Mesothelial cell of epicardium (in vitro differentiated cells): ENCODE measurements around the gene VSTM2B. TPM values are rescaled to one million over a fixed set of nuclear protein-coding genes. Genes with fewer than 3 reads are reported as not detected.
"Not testable (repeated sequence)": the region's sequence is repeated elsewhere in the genome, so short reads cannot be mapped to it uniquely, and the experiment has no call there.

Experiments
- DNase-seq, 2 experiments: peaks; one replicate each; pipeline ENCODE4 v3.0.0; 2021; ENCODE audit warnings: low spot score in 2 of 2; ENCODE audit not compliant: unreplicated experiment in 2 of 2
- H3K27ac Mint-ChIP-seq: 2 replicates; pipeline ENCODE4 v1.8.0; 2021; ENCODE audit warnings: mixed read lengths
- H3K27me3 Mint-ChIP-seq: 2 replicates; pipeline ENCODE4 v1.8.0; 2021; ENCODE audit warnings: low read depth, mixed read lengths
- H3K36me3 Mint-ChIP-seq: 2 replicates; pipeline ENCODE4 v1.8.0; 2021; ENCODE audit warnings: mixed read lengths
- H3K4me1 Mint-ChIP-seq: 2 replicates; pipeline ENCODE4 v1.8.0; 2021; ENCODE audit warnings: mixed read lengths
- H3K4me3 Mint-ChIP-seq: 2 replicates; pipeline ENCODE4 v1.8.0; 2021; ENCODE audit warnings: mild to moderate bottlenecking, moderate library complexity, mixed read lengths
- H3K9me3 Mint-ChIP-seq: 2 replicates; pipeline ENCODE4 v1.8.0; 2021; ENCODE audit warnings: mixed read lengths
- CTCF ChIP-seq: fragments of 200-600 bp; sonication (generic); IDR thresholded peaks from one replicate; pipeline ENCODE4 v1.5.0; 2021; ENCODE audit warnings: antibody characterized with exemption; ENCODE audit not compliant: unreplicated experiment
- total RNA-seq: library from RNA; stranded (reverse); gene quantifications from 3 replicates; pipeline ENCODE4 v1.2.1, GENCODE V29; 2021

The VSTM2B gene
- total RNA-seq, 1 donor from 2014 or later: not detected

GRCh38 chr19:29542327-29542726 lies 16.5 kb downstream of the VSTM2B start:
- no peak for TF ChIP-seq CTCF
- no peaks in the 10 kb centered on the region for H3K4me1 Mint-ChIP-seq
- no peak overlapping the region for H3K27ac Mint-ChIP-seq
- no peak for DNase-seq
- H3K27me3 Mint-ChIP-seq: peaks cover 28% of the 10 kb centered on the region
- H3K36me3 Mint-ChIP-seq: no peaks in the 10 kb centered on the region
- H3K9me3 Mint-ChIP-seq: no peaks in the 10 kb centered on the region
- H3K4me3 Mint-ChIP-seq: no peak overlapping the region

- DNase-seq: peak in 1 of 2 experiments; percentile 6
- H3K36me3 Mint-ChIP-seq: no peaks in the 10 kb centered on the region
- no peak overlapping the region for H3K27ac Mint-ChIP-seq
- H3K9me3 Mint-ChIP-seq: no peaks in the 10 kb centered on the region
- no peak for TF ChIP-seq CTCF
- no peak overlapping the region for H3K4me3 Mint-ChIP-seq
- H3K27me3 Mint-ChIP-seq: peaks cover 28% of the 10 kb centered on the region
- H3K4me1 Mint-ChIP-seq: no peaks in the 10 kb centered on the region
These were observed 17.0 kb downstream of the VSTM2B start for GRCh38 chr19:29542776-29543175.

- H3K4me3 Mint-ChIP-seq: no peak overlapping the region
- no peak overlapping the region for H3K27ac Mint-ChIP-seq
- H3K9me3 Mint-ChIP-seq: no peaks in the 10 kb centered on the region
- DNase-seq: peak in 1 of 2 experiments; percentile 3
- no peaks in the 10 kb centered on the region for H3K36me3 Mint-ChIP-seq
- peaks cover 25% of the 10 kb centered on the region for H3K27me3 Mint-ChIP-seq
- H3K4me1 Mint-ChIP-seq: no peaks in the 10 kb centered on the region
- no peak for TF ChIP-seq CTCF
These were observed 17.6 kb downstream of the VSTM2B start for GRCh38 chr19:29543381-29543780.

GRCh38 chr19:29544656-29545360 lies 19.0 kb downstream of the VSTM2B start:
- H3K27ac Mint-ChIP-seq: no peak overlapping the region

GRCh38 chr19:29545447-29545846 lies 19.7 kb downstream of the VSTM2B start:
- peaks cover 25% of the 10 kb centered on the region for H3K27me3 Mint-ChIP-seq
- not testable (repeated sequence) for H3K36me3 Mint-ChIP-seq, H3K4me3 Mint-ChIP-seq, H3K4me1 Mint-ChIP-seq, H3K27ac Mint-ChIP-seq, H3K9me3 Mint-ChIP-seq, DNase-seq

More at GRCh38 chr19:29544656-29545360, 19.0 kb downstream of the VSTM2B start:
- no peak for DNase-seq
- Mint-ChIP-seq H3K9me3 (no peaks in the 10 kb centered on the region), H3K4me3 (no peak overlapping the region), H3K4me1 (no peaks in the 10 kb centered on the region), H3K27me3 (peaks cover 23% of the 10 kb centered on the region), H3K36me3 (no peaks in the 10 kb centered on the region)
- TF ChIP-seq CTCF: no peak

GRCh38 chr19:29545866-29546582 lies 20.2 kb downstream of the VSTM2B start:
- Mint-ChIP-seq H3K4me1 (no peaks in the 10 kb centered on the region), H3K4me3 (no peak overlapping the region), H3K36me3 (no peaks in the 10 kb centered on the region), H3K27ac (no peak overlapping the region), H3K27me3 (peaks cover 27% of the 10 kb centered on the region), H3K9me3 (no peaks in the 10 kb centered on the region)
- no peak for DNase-seq
- TF ChIP-seq CTCF: no peak
